ENCODE data around the gene PGAP1. TPM values are rescaled to one million over a fixed set of nuclear protein-coding genes. Genes with fewer than 3 reads are reported as not detected.
A peak's percentile ranks its signal among the peaks of the same experiment; 100 is the strongest.
"Not testable (repeated sequence)": the region's sequence is repeated elsewhere in the genome, so short reads cannot be mapped to it uniquely, and the experiment has no call there.

The PGAP1 gene
- total and polyA plus RNA-seq, 2 donors, result 3.1 to 4.2 TPM

- Histone ChIP-seq H3K4me1 (ENCODE audit: control insufficient read depth in 2 of 2, insufficient read depth in 2 of 2, low read length in 2 of 2) (peaks cover 0 to 11% of the 10 kb centered on the region in 2 donors), H3K27me3 (ENCODE audit: control insufficient read depth in 2 of 2, insufficient read depth in 1 of 2, low read length in 1 of 2) (no peaks in the 10 kb centered on the region), H3K9me3 (ENCODE audit: control insufficient read depth in 2 of 2, insufficient read depth in 1 of 2, low read length in 1 of 2) (no peaks in the 10 kb centered on the region), H3K27ac (ENCODE audit: low read depth in 1 of 2, low read length in 1 of 2) (no peak overlapping the region), H3K4me3 (ENCODE audit: low read length in 2 of 2) (no peak overlapping the region), H3K36me3 (ENCODE audit: control insufficient read depth in 2 of 2, insufficient read depth in 2 of 2, low read length in 1 of 2) (peaks cover 0 to 5% of the 10 kb centered on the region in 2 donors)
- no peak for DNase-seq (ENCODE audit: low read depth in 6 of 9, low spot score in 9 of 9)
- 97% methylated on average over 3 of the region's 3 CpGs for WGBS
Observed at GRCh38 chr2:196918927-196919326, 7.6 kb downstream of the PGAP1 start.

DNA sequence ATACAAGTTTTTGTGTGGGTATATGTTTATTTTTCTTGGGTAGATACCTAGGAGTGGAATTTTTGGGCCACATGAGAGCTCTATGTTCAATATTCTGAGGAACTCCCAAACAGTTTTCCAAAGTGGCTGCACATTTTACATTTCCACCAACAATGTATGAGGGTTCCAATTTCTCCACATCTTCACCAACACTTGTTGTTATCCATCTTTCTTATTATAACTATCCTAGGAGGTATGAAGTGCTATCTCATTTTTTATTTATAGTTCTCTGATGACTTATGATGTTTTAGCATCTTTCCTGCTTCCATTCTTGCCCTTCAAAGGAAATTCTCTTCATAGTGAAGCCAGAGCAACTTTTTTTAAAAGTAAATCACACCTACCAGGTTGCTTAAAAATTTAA lies 8.7 kb downstream of the PGAP1 start:
- Histone ChIP-seq H3K4me3 (ENCODE audit: low read length in 2 of 2) (no peak overlapping the region), H3K27me3 (ENCODE audit: control insufficient read depth in 2 of 2, insufficient read depth in 1 of 2, low read length in 1 of 2) (no peaks in the 10 kb centered on the region), H3K27ac (ENCODE audit: low read depth in 1 of 2, low read length in 1 of 2) (no peak overlapping the region), H3K9me3 (ENCODE audit: control insufficient read depth in 2 of 2, insufficient read depth in 1 of 2, low read length in 1 of 2) (no peaks in the 10 kb centered on the region), H3K36me3 (ENCODE audit: control insufficient read depth in 2 of 2, insufficient read depth in 2 of 2, low read length in 1 of 2) (peaks cover 0 to 9% of the 10 kb centered on the region in 2 donors), H3K4me1 (ENCODE audit: control insufficient read depth in 2 of 2, insufficient read depth in 2 of 2, low read length in 2 of 2) (peaks cover 0 to 11% of the 10 kb centered on the region in 2 donors)
- no peak for DNase-seq (ENCODE audit: low read depth in 6 of 9, low spot score in 9 of 9)

DNA sequence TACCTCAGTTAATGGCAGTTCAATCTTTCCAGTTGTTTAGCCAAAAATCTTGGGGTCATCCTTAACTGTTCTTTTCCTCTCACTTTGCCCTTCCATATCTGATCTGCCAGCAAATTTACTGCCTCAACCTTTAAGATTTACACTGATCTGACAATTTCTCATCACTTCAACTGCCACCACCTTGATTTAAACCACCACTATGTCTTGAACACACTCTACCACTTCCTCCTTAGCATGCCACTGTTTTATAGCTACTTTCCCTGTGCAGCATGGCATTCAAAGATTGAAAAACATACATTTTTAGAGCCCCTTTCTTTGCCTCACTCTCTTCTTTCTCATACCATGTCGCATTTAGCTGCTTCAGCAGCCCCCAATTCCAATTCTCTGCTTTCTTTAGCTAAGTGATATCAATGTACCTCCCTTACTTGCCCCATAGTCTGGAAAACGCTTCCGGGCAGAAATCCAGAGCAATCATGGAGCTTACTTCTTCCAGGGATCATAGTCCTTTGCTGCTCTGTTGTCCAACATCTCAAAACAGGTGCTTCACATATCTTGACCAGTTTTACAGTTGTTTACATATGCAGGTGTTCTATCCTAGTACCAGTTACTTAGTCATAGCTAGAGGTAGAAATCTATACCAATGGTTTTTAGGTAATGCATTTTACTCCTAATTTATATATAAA lies 10.9 kb downstream of the PGAP1 start:
- Histone ChIP-seq H3K27me3 (ENCODE audit: control insufficient read depth in 2 of 2, insufficient read depth in 1 of 2, low read length in 1 of 2) (no peaks in the 10 kb centered on the region), H3K36me3 (ENCODE audit: control insufficient read depth in 2 of 2, insufficient read depth in 2 of 2, low read length in 1 of 2) (peaks cover 0 to 9% of the 10 kb centered on the region in 2 donors), H3K4me3 (ENCODE audit: low read length in 2 of 2) (no peak overlapping the region), H3K4me1 (ENCODE audit: control insufficient read depth in 2 of 2, insufficient read depth in 2 of 2, low read length in 2 of 2) (peaks cover 0 to 11% of the 10 kb centered on the region in 2 donors), H3K27ac (ENCODE audit: low read depth in 1 of 2, low read length in 1 of 2) (peak overlapping the region; percentile 21 to 59), H3K9me3 (ENCODE audit: control insufficient read depth in 2 of 2, insufficient read depth in 1 of 2, low read length in 1 of 2) (no peaks in the 10 kb centered on the region)
- DNase-seq (ENCODE audit: low read depth in 6 of 9, low spot score in 9 of 9), result peak in 3 of 9 donors; percentile 8 to 53 (median 21)
- 89% methylated on average over 3 of the region's 3 CpGs for WGBS

- H3K4me3 ChIP-seq (ENCODE audit: low read length in 2 of 2), result no peak overlapping the region
- 71% methylated on average over 4 of the region's 4 CpGs for WGBS
- DNase-seq (ENCODE audit: low read depth in 6 of 9, low spot score in 9 of 9), result peak in 4 of 9 donors; percentile 16 to 70 (median 30)
- no peaks in the 10 kb centered on the region for H3K27me3 ChIP-seq (ENCODE audit: control insufficient read depth in 2 of 2, insufficient read depth in 1 of 2, low read length in 1 of 2)
- peak overlapping the region in 1 of 2 donors; percentile 59 for H3K27ac ChIP-seq (ENCODE audit: low read depth in 1 of 2, low read length in 1 of 2)
- peaks cover 0 to 9% of the 10 kb centered on the region in 2 donors for H3K36me3 ChIP-seq (ENCODE audit: control insufficient read depth in 2 of 2, insufficient read depth in 2 of 2, low read length in 1 of 2)
- H3K4me1 ChIP-seq (ENCODE audit: control insufficient read depth in 2 of 2, insufficient read depth in 2 of 2, low read length in 2 of 2), result peaks cover 0 to 11% of the 10 kb centered on the region in 2 donors
- no peaks in the 10 kb centered on the region for H3K9me3 ChIP-seq (ENCODE audit: control insufficient read depth in 2 of 2, insufficient read depth in 1 of 2, low read length in 1 of 2)
Observed at GRCh38 chr2:196914867-196915460, 11.5 kb downstream of the PGAP1 start.

- Histone ChIP-seq H3K9me3 (ENCODE audit: control insufficient read depth in 2 of 2, insufficient read depth in 1 of 2, low read length in 1 of 2) (no peaks in the 10 kb centered on the region), H3K27ac (ENCODE audit: low read depth in 1 of 2, low read length in 1 of 2) (no peak overlapping the region), H3K27me3 (ENCODE audit: control insufficient read depth in 2 of 2, insufficient read depth in 1 of 2, low read length in 1 of 2) (no peaks in the 10 kb centered on the region), H3K4me1 (ENCODE audit: control insufficient read depth in 2 of 2, insufficient read depth in 2 of 2, low read length in 2 of 2) (peaks cover 0 to 11% of the 10 kb centered on the region in 2 donors), H3K36me3 (ENCODE audit: control insufficient read depth in 2 of 2, insufficient read depth in 2 of 2, low read length in 1 of 2) (peaks cover 0 to 9% of the 10 kb centered on the region in 2 donors), H3K4me3 (ENCODE audit: low read length in 2 of 2) (no peak overlapping the region)
- DNase-seq (ENCODE audit: low read depth in 6 of 9, low spot score in 9 of 9), result no peak
- 99% methylated on average over 1 of the region's 1 CpG for WGBS
Observed at GRCh38 chr2:196913691-196914090, 12.8 kb downstream of the PGAP1 start.

- not testable (repeated sequence) for H3K9me3 ChIP-seq (ENCODE audit: control insufficient read depth in 2 of 2, insufficient read depth in 1 of 2, low read length in 1 of 2); DNase-seq (ENCODE audit: low read depth in 6 of 9, low spot score in 9 of 9); H3K36me3 ChIP-seq (ENCODE audit: control insufficient read depth in 2 of 2, insufficient read depth in 2 of 2, low read length in 1 of 2); H3K4me1 ChIP-seq (ENCODE audit: control insufficient read depth in 2 of 2, insufficient read depth in 2 of 2, low read length in 2 of 2); H3K4me3 ChIP-seq (ENCODE audit: low read length in 2 of 2); H3K27me3 ChIP-seq (ENCODE audit: control insufficient read depth in 2 of 2, insufficient read depth in 1 of 2, low read length in 1 of 2); H3K27ac ChIP-seq (ENCODE audit: low read depth in 1 of 2, low read length in 1 of 2)
- 93% methylated on average over 8 of the region's 15 CpGs for WGBS
Observed at GRCh38 chr2:196905365-196905764, 21.1 kb downstream of the PGAP1 start.

DNA sequence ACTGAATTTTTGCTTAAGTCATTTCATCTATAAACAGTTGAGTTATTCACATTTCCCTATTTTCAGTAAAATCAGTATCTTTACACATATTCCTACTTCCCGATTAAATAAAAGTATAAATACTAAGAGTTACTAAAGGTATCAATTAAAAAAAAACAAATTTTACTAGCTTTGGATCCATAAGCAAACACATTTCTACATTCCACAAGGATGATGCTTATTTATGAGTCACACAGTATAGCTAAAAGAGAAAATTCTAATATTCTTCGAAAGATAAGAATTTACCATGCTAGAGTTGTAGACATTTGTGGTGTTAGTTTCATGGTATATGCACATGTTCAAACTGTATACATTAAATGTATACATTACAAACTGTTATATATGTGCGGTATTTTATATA lies 23.7 kb downstream of the PGAP1 start:
- no peak overlapping the region for H3K27ac ChIP-seq (ENCODE audit: low read depth in 1 of 2, low read length in 1 of 2)
- H3K4me1 ChIP-seq (ENCODE audit: control insufficient read depth in 2 of 2, insufficient read depth in 2 of 2, low read length in 2 of 2), result no peaks in the 10 kb centered on the region
- WGBS, result 97% methylated on average over 3 of the region's 3 CpGs
- H3K4me3 ChIP-seq (ENCODE audit: low read length in 2 of 2), result no peak overlapping the region
- no peak for DNase-seq (ENCODE audit: low read depth in 6 of 9, low spot score in 9 of 9)
- no peaks in the 10 kb centered on the region for H3K9me3 ChIP-seq (ENCODE audit: control insufficient read depth in 2 of 2, insufficient read depth in 1 of 2, low read length in 1 of 2)
- H3K36me3 ChIP-seq (ENCODE audit: control insufficient read depth in 2 of 2, insufficient read depth in 2 of 2, low read length in 1 of 2), result no peaks in the 10 kb centered on the region
- H3K27me3 ChIP-seq (ENCODE audit: control insufficient read depth in 2 of 2, insufficient read depth in 1 of 2, low read length in 1 of 2), result no peaks in the 10 kb centered on the region

DNA sequence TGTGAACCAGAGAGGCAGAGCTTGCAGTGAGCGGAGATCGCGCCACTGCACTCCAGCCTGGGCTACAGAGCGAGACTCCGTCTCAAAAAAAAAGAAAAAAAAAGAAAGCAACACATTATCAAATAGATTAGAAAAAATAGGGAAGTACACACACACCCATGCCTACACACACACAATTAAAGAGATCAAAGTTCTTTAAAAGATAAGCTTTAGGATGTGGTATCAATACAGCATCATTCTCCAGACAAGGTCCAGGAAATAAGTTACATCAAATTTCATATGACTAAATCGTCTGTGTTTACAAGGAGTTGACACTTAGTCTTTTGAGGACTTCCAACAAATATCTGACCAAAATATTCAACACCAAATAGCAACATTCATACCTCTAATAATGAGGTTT lies 25.7 kb downstream of the PGAP1 start:
- DNase-seq (ENCODE audit: low read depth in 6 of 9, low spot score in 9 of 9), result no peak
- WGBS, result 97% methylated on average over 6 of the region's 6 CpGs
- Histone ChIP-seq H3K36me3 (ENCODE audit: control insufficient read depth in 2 of 2, insufficient read depth in 2 of 2, low read length in 1 of 2) (peaks cover 0 to 4% of the 10 kb centered on the region in 2 donors), H3K4me1 (ENCODE audit: control insufficient read depth in 2 of 2, insufficient read depth in 2 of 2, low read length in 2 of 2) (no peaks in the 10 kb centered on the region), H3K9me3 (ENCODE audit: control insufficient read depth in 2 of 2, insufficient read depth in 1 of 2, low read length in 1 of 2) (no peaks in the 10 kb centered on the region), H3K27ac (ENCODE audit: low read depth in 1 of 2, low read length in 1 of 2) (no peak overlapping the region), H3K27me3 (ENCODE audit: control insufficient read depth in 2 of 2, insufficient read depth in 1 of 2, low read length in 1 of 2) (no peaks in the 10 kb centered on the region), H3K4me3 (ENCODE audit: low read length in 2 of 2) (no peak overlapping the region)

DNA sequence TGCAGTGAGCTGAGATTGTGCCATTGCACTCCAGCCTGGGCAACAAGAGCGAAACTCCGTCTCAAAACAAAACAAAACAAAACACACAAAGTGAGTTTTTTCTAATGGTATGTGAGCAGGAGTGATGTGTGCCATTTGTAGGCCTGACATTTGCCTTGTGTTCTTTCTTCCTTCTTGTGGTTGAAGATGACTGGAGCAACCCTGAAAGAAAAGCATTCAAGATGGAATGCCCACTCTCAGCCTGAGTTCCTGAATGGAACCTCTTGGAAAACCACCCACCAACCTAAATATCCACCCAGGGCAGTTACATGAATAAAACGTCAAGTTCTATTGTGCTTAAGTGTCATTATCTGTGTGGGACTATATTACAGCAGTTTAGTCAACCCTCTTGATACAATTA lies 26.5 kb downstream of the PGAP1 start:
- no peaks in the 10 kb centered on the region for H3K4me1 ChIP-seq (ENCODE audit: control insufficient read depth in 2 of 2, insufficient read depth in 2 of 2, low read length in 2 of 2)
- 98% methylated on average over 3 of the region's 3 CpGs for WGBS
- no peak overlapping the region for H3K27ac ChIP-seq (ENCODE audit: low read depth in 1 of 2, low read length in 1 of 2)
- DNase-seq (ENCODE audit: low read depth in 6 of 9, low spot score in 9 of 9), result no peak
- no peaks in the 10 kb centered on the region for H3K27me3 ChIP-seq (ENCODE audit: control insufficient read depth in 2 of 2, insufficient read depth in 1 of 2, low read length in 1 of 2)
- no peaks in the 10 kb centered on the region for H3K9me3 ChIP-seq (ENCODE audit: control insufficient read depth in 2 of 2, insufficient read depth in 1 of 2, low read length in 1 of 2)
- H3K36me3 ChIP-seq (ENCODE audit: control insufficient read depth in 2 of 2, insufficient read depth in 2 of 2, low read length in 1 of 2), result peaks cover 0 to 4% of the 10 kb centered on the region in 2 donors
- H3K4me3 ChIP-seq (ENCODE audit: low read length in 2 of 2), result no peak overlapping the region

Measured in thymus (tissue), 11 donors.